ENCODE measurements around the gene WFIKKN2.
A peak's percentile ranks its signal among the peaks of the same experiment; 100 is the strongest.

Gene WFIKKN2

GRCh38 chr17:50807675-50808074 is 27.7 kb upstream of the WFIKKN2 start:
- Histone ChIP-seq H3K4me3 (no peak overlapping the region), H3K27ac (no peak overlapping the region)

- H3K4me3 ChIP-seq = no peak overlapping the region
- H3K27ac ChIP-seq = no peak overlapping the region
These were observed 27.0 kb upstream of the WFIKKN2 start for GRCh38 chr17:50808413-50808812.

- no peak overlapping the region for H3K4me3 ChIP-seq
- no peak overlapping the region for H3K27ac ChIP-seq
These were observed 26.5 kb upstream of the WFIKKN2 start for GRCh38 chr17:50808888-50809287.

DNA sequence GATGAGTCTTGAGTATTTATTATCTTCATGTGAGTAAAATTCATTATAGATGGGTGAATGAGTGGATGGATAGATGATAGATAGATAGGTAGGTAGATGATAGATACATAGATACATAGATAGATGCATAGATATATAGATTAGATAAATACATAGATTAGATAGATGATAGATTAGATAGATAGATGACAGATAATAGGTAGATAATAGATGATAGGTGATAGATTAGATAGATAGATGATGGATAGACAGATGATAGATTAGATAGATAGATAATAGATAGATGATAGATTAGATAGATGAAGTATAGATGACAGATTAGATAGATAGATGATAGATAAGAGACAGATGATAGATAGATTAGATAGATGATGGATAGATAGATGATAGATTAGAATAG is 21.8 kb upstream of the WFIKKN2 start:
- H3K27ac ChIP-seq = no peak overlapping the region

GRCh38 chr17:50815400-50815799 is 20.0 kb upstream of the WFIKKN2 start:
- Histone ChIP-seq H3K27ac (no peak overlapping the region), H3K4me3 (no peak overlapping the region)

More for the DNA sequence above, 21.8 kb upstream of the WFIKKN2 start:
- H3K4me3 ChIP-seq = no peak overlapping the region

DNA sequence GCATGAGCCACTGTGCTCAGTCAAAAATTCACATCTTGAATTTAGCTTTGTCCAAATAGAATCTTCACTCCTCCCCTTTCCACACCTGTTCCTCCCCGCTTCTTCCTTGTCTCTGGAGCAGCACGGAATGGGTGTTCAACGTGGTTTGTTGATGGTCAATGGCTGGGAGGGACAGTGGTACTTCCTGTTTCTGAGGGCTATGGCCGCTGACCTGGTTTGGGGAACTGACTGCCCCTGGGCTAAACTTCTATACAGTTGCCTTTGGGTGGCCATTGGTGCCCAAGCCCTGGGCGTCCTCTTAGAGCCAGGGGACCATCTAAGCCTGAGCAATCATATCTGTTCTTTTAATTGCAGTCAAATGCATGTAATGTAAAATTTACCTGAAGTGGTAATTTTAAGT is 19.1 kb upstream of the WFIKKN2 start:
- Histone ChIP-seq H3K4me3 (no peak overlapping the region), H3K27ac (no peak overlapping the region)

- H3K4me3 ChIP-seq = no peak overlapping the region
- H3K27ac ChIP-seq = peak overlapping the region in 15 of 21 experiments; percentile 10 to 73 (median 51)
These were observed 18.3 kb upstream of the WFIKKN2 start for GRCh38 chr17:50816771-50817751.

- Histone ChIP-seq H3K27ac (peak overlapping the region in 12 of 21 experiments; percentile 10 to 73 (median 56)), H3K4me3 (no peak overlapping the region)
These were observed 17.5 kb upstream of the WFIKKN2 start for GRCh38 chr17:50817838-50818237.

- Histone ChIP-seq H3K4me3 (no peak overlapping the region), H3K27ac (peak overlapping the region in 5 of 21 experiments; percentile 1 to 73 (median 65))
These were observed 17.1 kb upstream of the WFIKKN2 start for GRCh38 chr17:50818261-50818660.

DNA sequence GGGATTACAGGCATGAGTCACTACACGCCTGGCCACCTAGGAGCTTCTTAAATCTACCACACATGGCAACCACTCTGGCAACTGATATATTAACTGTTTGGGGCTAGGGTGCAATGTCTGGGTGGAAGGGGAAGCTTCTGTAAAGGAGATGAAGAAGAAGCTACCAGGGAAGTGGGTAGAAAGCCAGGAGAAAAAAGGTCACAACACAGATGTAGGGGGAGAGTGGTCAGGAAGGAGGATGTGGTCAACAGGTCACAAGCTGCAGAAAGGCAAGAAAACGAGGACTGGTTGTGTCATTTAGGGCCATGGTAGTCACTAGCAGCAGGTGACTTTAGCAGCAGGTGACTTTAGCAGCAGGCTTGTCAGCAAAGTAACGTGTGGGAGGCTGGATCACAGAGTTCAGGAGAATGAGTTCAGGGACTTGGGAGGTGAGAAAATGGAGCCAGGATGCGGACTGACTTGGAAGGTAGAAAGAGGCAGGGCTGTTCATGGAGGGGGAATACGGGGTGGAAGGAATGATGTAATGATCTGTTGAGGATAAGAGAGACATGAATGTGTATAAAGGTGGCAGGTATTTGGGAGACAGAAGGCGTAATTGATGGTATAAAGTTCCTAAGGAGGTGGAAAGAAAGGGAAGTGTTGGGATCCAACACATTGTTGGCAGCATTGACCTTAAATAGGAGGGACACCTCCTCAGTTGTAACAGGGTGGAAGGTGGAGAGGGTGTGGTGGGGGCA is 16.3 kb upstream of the WFIKKN2 start:
- Histone ChIP-seq H3K27ac (no peak overlapping the region), H3K4me3 (no peak overlapping the region)

GRCh38 chr17:50820651-50821050 is 14.7 kb upstream of the WFIKKN2 start:
- Histone ChIP-seq H3K4me3 (no peak overlapping the region), H3K27ac (no peak overlapping the region)

- H3K27ac ChIP-seq = no peak overlapping the region
- H3K4me3 ChIP-seq = no peak overlapping the region
These were observed 12.8 kb upstream of the WFIKKN2 start for GRCh38 chr17:50822550-50822949.

- no peak overlapping the region for H3K27ac ChIP-seq
- no peak overlapping the region for H3K4me3 ChIP-seq
These were observed 11.0 kb upstream of the WFIKKN2 start for GRCh38 chr17:50824429-50824828.

DNA sequence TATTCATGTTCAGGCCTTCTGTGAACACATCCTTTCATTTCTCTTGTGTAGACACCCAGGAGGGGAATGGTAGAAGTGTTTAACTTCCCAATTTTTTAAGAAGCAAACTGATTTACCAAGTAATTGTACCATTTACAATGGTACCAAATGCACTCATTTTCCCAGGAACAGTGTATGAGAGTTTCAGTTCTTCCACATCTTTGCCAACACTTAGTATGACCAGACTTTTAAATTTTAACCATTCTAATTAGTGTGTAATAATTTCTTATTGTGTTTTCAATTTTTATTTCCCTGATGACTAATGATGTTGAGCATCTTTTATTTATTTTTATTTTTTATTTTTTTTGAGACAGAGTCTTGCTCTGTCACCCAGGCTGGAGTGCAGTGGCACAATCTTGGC is 10.2 kb upstream of the WFIKKN2 start:
- Histone ChIP-seq H3K27ac (no peak overlapping the region), H3K4me3 (no peak overlapping the region)

DNA sequence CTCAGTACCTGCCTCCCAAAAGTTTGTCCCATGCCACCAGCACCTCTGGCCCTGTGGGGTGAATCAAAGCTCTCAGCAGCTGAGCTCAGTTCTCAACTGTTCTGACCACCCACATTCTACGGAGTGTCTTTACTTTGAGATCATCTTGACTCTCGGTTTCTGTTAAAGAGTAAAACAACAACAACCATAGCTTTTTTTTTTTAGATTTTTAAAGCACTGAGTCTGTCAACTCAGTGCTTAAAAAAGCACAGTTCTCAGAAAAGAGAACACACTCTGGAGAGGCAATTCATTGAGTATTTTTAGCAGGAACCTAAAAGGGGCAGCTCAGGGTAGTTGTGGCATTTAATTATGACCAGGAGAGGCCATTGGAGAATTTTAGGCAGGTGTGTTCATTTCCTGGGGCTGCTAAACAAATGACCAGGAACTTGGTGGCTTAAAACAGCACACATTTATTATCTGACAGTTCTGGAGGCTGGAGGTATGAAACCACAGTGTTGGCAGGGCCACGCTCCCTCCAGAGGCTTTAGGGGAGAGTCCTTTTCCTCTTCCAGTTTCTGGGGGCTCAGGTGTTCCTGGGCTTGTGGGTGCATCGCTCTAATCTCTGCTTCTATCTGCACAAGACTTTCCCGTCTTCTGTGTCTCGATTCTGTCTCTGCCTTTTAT is 6.7 kb upstream of the WFIKKN2 start:
- Histone ChIP-seq H3K4me3 (no peak overlapping the region), H3K27ac (no peak overlapping the region)

DNA sequence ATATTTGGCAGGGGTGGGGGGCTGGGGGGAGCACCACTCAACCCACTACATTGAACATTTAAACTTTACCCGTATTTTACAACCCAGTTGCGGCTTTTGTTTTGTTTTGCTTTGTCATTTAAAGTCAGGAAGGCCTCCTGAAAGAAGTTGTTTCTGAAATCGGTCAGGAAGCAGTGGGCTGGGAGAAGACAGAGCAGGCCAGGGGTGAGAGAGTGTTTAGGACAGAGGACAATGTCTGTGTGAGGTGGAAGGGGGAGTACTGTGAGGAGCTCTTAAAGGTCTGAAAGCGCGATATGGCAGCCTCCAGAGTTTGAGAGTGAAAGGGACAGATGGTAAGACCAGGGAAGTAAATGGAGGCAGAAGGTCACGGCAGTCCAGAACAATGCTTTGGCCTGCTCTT is 6.1 kb upstream of the WFIKKN2 start:
- Histone ChIP-seq H3K27ac (no peak overlapping the region), H3K4me3 (no peak overlapping the region)

DNA sequence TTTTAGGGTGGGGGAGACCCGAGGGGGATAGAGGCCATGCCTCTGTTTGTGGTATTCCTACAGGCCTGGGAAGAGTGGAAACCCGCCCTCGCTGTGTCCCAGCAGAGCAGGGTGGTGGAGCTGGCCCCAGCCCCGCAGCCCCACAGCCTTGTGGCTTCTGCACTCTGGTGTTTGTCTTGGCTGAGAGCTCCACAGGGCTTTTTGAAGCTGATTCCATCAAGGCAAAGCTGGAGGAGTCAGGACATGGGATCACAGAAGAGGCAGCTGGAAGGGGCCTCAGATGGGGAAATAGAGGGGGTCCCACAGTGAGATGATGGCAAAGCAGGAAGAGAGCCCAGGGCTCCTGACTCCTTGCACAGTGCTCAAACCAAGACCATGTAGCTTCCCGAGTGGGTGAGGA is 5.0 kb upstream of the WFIKKN2 start:
- H3K4me3 ChIP-seq = no peak overlapping the region
- H3K27ac ChIP-seq = peak overlapping the region in 2 of 21 experiments; percentile 22 to 50

- no peak overlapping the region for H3K4me3 ChIP-seq
These were observed 4.4 kb upstream of the WFIKKN2 start for GRCh38 chr17:50830994-50831393.

GRCh38 chr17:50831471-50831928 is 3.9 kb upstream of the WFIKKN2 start:
- no peak overlapping the region for H3K4me3 ChIP-seq
- peak overlapping the region in 2 of 21 experiments; percentile 22 to 50 for H3K27ac ChIP-seq

More at GRCh38 chr17:50830994-50831393, 4.4 kb upstream of the WFIKKN2 start:
- H3K27ac ChIP-seq = peak overlapping the region in 2 of 21 experiments; percentile 22 to 50

DNA sequence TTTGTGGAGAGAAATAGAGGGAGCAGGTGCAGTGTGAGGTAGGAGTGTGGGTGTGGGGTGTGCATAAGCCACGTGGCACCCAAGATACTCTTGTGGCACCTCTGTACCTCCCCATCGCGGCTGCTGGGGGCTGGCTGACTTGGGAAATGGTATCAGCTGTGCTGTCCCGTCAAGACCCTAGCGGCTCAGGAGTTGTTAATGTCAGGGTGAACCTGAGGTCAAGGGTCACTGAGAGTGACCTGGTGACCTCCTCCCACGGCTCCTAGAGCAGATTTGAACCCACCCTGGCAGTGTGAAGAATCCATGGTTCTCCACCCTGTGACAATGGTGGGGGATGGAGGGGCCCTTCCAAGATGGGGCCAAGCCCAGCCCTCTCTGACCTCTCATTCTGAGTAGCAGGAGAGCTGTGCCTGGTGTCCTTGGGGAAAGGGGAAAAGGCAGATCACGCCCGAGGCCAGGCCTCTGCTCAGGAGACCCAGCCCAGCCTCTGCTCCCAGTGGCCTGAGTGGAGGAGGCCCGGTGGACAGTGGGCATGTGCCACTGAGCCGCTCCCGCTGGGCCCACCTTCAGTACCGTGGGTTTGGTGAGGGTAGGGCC is 3.0 kb upstream of the WFIKKN2 start:
- Histone ChIP-seq H3K27ac (peak overlapping the region in 1 of 21 experiments; percentile 5), H3K4me3 (no peak overlapping the region)
